Measurements from ENCODE around the gene SBNO2.
"Not testable (repeated sequence)": the region's sequence is repeated elsewhere in the genome, so short reads cannot be mapped to it uniquely, and the experiment has no call there.

The SBNO2 gene

DNA sequence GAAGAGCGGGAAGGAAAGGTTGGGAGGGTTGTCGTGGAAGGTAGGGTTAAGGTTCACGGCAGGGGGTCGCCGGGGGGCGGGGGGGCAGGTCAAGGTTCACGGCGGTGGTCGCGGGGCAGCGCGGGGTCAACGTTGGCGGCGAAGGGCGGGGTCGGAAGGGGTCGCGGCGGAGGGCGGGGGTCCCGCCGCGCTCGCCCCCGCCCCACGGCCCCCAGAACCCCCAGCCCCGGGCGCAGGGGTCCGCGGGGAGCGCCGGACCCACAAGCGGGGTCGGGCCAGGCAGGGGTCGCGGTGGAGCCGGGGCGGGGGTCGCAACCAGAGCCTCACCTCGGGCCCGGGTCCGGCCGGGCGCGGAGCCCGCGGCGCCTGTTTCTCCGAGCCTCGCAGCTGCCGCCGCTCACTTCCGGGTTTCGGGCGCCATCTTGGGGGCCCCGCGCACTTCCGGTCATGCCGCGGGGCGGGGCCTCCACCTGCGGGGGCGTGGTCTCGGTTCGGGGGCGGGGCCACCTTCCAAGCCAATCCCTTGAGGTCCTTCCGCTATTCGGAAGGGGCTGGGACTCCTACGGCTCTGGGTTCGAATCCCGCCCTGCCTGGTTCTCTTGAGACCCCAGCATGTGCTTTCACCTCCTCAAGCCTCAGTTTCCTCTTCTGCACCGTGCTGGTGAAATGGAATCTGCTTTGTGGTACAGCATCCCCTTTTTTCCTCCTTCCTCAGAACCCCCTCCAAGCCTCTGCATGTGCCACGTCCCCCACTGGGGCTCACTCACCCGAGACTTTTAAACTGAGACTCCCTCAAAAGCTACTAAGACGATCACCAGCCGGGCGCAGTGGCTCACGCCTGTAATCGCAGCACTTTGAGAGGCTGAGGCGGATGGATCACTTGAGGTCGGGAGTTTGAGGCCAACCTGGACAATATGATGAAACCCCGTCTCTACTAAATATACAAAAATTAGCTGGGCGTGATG, at the start of gene SBNO2:
SBNO2 (minus strand) TSS at position 424 of the 965 bp plus-strand sequence. CDS start 19,992 bp downstream, outside the sequence.
- peak; percentile 96 for DNase-seq

- no peak for DNase-seq
These were observed 49.2 kb upstream of the SBNO2 start for GRCh38 chr19:1223018-1223855.

GRCh38 chr19:1222394-1222793, 48.3 kb upstream of the SBNO2 start:
- no peak for DNase-seq

DNA sequence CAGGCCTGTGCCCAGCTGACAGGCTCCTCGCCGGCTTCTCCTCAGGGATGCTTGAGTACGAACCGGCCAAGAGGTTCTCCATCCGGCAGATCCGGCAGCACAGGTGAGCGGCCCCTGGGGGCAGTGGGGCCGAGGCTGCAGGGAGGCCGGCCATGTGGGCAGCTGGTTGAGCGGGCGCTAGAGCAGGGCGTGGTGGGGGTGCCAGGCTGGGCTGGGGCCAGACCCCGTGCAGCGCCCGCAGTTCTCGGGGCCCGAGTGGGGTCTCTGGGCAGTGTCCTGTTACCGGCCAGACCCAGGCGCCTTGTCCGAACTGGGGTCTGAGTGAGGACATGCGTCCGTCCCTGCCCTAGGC, 47.8 kb upstream of the SBNO2 start:
- no peak for DNase-seq

- DNase-seq = peak; percentile 59
These were observed 47.2 kb upstream of the SBNO2 start for GRCh38 chr19:1220976-1221903.

DNA sequence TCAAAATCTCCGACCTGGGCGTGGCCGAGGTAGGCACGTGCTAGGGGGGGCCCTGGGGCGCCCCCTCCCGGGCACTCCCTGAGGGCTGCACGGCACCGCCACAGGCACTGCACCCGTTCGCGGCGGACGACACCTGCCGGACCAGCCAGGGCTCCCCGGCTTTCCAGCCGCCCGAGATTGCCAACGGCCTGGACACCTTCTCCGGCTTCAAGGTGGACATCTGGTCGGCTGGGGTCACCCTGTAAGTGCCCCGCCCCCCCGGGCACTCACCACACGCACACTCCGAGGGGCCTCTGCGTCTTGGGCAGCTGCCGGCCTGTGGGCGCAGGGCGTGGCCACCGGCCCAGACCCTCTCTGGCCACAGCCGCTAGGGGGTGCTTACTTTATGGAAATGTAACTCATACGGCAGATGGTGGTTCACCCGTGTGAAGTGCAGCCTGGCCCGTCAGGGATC, 46.4 kb upstream of the SBNO2 start:
- no peak for DNase-seq

DNA sequence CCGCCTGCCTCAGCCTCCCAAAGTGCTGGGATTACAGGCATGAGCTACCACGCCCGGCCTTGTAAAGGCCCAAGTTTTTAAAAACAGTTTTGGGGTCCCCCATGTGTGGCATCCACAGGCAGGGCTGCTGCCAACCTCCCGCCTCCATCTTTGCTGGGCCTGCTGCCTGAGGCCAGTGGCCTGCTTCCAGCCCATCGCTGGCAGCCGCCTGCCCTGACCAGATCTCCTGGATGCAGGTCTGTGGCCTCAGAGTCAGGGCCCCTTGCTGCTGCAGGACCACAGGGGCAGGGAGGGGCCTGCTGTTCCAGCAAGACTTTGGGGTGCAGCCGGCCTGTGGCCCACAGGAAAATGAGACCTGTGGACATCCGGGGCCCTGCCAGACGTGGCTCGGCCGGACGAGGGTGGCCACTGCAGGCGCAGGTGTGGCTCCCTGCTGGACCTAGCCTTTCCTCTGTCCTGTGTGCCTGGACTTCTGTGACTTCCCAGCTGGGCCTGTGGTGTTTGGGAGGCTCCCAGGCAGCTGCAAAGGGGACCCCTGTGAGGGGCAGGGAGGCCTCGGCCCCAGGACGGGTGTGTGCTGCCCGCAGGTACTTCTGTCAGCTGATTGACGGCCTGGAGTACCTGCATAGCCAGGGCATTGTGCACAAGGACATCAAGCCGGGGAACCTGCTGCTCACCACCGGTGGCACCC, 45.9 kb upstream of the SBNO2 start:
- no peak for DNase-seq

GRCh38 chr19:1218751-1219567, 44.9 kb upstream of the SBNO2 start:
- DNase-seq = no peak

GRCh38 chr19:1217366-1217765, 43.3 kb upstream of the SBNO2 start:
- DNase-seq = no peak

GRCh38 chr19:1216756-1217155, 42.7 kb upstream of the SBNO2 start:
- DNase-seq = no peak

DNA sequence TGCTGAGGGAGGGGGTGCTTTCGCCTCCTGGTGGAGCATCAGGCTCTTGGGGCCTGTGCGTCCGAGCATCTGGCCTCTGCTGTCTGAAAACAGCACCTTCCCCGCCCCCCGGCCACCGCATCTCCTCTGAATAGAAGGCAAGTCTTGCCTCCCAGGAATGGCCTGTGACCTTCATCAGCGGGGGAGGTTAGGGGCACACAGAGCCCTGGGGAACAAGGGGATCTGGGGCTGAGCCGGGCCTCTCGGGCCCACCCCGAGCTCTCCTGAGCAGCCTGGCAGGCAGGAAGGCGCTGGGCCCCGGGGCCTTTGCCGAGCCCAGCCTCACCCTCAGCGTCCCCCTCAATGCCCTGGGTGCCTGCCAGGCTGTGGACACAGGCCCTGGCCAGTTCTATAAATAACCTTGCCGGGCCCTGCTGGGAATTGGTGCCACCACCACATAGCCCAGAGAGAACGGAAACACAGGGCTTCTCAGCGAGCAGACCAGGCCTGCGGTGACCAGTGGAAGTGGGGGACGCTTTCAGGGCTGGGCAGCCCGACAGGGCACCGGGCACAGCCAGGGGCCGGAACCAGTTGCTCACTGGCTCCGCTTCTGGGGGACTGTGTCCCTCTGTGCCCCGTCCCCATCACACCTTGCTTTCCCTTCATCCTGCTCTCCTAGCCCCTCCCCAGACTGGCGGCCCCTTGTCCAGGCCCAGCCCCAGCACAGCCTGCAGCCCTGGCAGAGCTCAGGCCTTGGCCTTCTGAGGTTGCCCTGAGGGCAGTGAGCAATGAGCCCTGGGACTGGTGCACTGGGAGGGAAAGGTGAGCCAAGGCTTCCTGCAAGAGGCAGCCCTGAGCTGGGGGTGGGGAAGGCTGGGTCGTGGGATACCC, 41.0 kb upstream of the SBNO2 start:
- no peak for DNase-seq

- no peak for DNase-seq
These were observed 40.3 kb upstream of the SBNO2 start for GRCh38 chr19:1214299-1214861.

GRCh38 chr19:1213391-1214286, 39.6 kb upstream of the SBNO2 start:
- peak; percentile 97 for DNase-seq

DNA sequence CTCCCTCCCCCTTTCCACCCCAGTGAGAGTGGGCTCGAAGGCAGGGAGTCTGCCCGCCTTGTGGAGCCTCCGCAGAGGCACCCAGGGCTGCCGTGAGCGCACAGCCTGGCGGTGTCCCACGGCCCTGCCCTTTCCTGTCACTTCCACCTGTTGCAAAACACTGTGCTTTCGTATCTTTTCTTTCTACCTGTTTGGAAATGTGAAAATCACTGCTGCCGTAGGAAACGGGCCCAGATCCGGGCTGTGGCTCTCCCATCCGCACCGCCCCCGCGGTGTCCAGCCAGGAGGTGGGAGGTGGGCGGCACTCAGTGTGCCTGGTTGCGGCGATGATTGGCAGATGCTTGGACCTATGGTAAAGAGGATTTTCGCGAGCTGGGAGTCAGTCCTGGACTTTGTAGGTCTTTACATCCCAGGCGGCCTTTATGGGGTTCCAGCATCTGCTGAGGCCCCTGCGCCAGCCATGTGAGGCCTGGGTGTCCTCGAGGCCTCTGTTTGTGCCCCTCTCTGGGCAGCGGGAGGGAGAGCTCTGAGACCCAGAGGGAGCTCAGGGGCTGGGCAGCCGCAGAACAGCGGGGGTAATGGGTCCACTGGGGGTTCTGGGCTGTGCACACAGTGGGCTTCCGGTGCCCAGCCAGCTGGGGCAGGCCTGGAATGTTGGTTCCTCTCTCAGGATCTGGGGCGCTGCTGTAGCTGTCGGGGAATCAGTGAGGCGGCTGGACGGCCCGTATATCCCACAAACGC, 37.6 kb upstream of the SBNO2 start:
- no peak for DNase-seq

GRCh38 chr19:1210227-1210538, 36.1 kb upstream of the SBNO2 start:
- no peak for DNase-seq

- not testable (repeated sequence) for DNase-seq
These were observed 34.8 kb upstream of the SBNO2 start for GRCh38 chr19:1208830-1209229.

DNA sequence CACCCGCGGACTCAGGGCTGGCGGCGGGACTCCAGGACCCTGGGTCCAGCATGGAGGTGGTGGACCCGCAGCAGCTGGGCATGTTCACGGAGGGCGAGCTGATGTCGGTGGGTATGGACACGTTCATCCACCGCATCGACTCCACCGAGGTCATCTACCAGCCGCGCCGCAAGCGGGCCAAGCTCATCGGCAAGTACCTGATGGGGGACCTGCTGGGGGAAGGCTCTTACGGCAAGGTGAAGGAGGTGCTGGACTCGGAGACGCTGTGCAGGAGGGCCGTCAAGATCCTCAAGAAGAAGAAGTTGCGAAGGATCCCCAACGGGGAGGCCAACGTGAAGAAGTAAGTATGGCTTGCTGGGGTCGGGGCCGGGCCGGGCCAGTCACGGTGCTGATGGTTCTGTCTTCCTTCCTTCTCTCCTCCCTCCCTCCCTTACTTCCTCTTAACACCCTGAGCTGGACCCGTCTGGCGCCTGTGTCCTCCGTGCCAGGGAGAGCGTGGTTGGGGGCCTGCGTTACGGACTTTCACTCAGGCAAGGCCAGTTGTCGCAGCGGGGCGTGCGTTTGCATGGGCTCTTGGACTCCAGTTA, 32.9 kb upstream of the SBNO2 start:
- no peak for DNase-seq
